PC-9 (cell line): Measurements from ENCODE around the gene BICC1. TPM values are rescaled to one million over a fixed set of nuclear protein-coding genes. Genes with fewer than 3 reads are reported as not detected.

ENCODE experiments used
- BruUV-seq: library from RNA; stranded (reverse); fragments of 400-500 nt; replicated peaks from 2 replicates; lab custom pipeline; 2021; lab: Mats Ljungman, UMichigan
- CTCF ChIA-PET: fragments of 300-600 bp; sonication (Branson Sonifier 250); formaldehyde crosslinking; loops from one replicate; lab custom pipeline; 2022; ENCODE audit warnings: antibody characterized with exemption; lab: Charles Lee
- POLR2A ChIA-PET: fragments of 300-600 bp; sonication (Branson Sonifier 250); formaldehyde crosslinking; loops from one replicate; lab custom pipeline; 2022; ENCODE audit warnings: antibody characterized with exemption; ENCODE audit not compliant: unreplicated experiment; lab: Charles Lee
- DNase-seq, 2 experiments: peaks; one replicate each; pipeline versions ENCODE4 v3.0.0 to v3.0.0-alpha.2; 2015 to 2022; ENCODE audit warnings: mixed read lengths in 1 of 2
- H2AFZ ChIP-seq: fragments of 200-600 bp; sonication (generic); 2 replicates; pipeline ENCODE4 v1.8.1; 2017; ENCODE audit warnings: antibody characterized with exemption
- H3F3A ChIP-seq: fragments of 200-600 bp; sonication (generic); 2 replicates; pipeline ENCODE4 v1.8.1; 2017; ENCODE audit warnings: antibody characterized with exemption, mild to moderate bottlenecking, low read depth; ENCODE audit not compliant: insufficient read depth
- H3K27ac ChIP-seq: fragments of 200-600 bp; sonication (generic); 2 replicates; pipeline ENCODE4 v1.6.1; 2016; ENCODE audit warnings: mixed run types
- H3K27me3 ChIP-seq: fragments of 200-600 bp; sonication (generic); 2 replicates; pipeline ENCODE4 v1.6.1; 2016; ENCODE audit warnings: low read depth, mixed run types; ENCODE audit not compliant: insufficient read depth
- H3K36me3 ChIP-seq: fragments of 200-600 bp; sonication (generic); 2 replicates; pipeline ENCODE4 v1.6.1; 2016; ENCODE audit warnings: low read depth, mixed run types
- H3K4me1 ChIP-seq: fragments of 200-600 bp; sonication (generic); replicated peaks from 2 replicates; pipeline ENCODE4 v1.6.1; 2016; ENCODE audit warnings: mixed run types; ENCODE audit not compliant: insufficient read depth
- H3K4me2 ChIP-seq: fragments of 200-600 bp; sonication (generic); 2 replicates; pipeline ENCODE4 v1.6.1; 2017; ENCODE audit warnings: mixed run types
- H3K4me3 ChIP-seq: fragments of 200-600 bp; sonication (generic); 2 replicates; pipeline ENCODE4 v1.6.1; 2016; ENCODE audit warnings: mixed run types
- H3K79me2 ChIP-seq: fragments of 200-600 bp; sonication (generic); 2 replicates; pipeline ENCODE4 v1.6.1; 2017; ENCODE audit warnings: low read depth, mixed run types
- H3K9me2 ChIP-seq: fragments of 200-600 bp; sonication (generic); 2 replicates; pipeline ENCODE4 v1.8.1; 2017; ENCODE audit warnings: mild to moderate bottlenecking; ENCODE audit not compliant: insufficient read depth
- H3K9me3 ChIP-seq: fragments of 200-600 bp; sonication (generic); 2 replicates; pipeline ENCODE4 v1.8.1; 2016; ENCODE audit warnings: low read depth; ENCODE audit not compliant: insufficient read depth
- H4K20me1 ChIP-seq: fragments of 200-600 bp; sonication (generic); 2 replicates; pipeline ENCODE4 v1.8.1; 2017; ENCODE audit not compliant: insufficient read depth
- CTCF ChIP-seq: fragments of 200-600 bp; sonication (generic); conservative IDR thresholded peaks from 2 replicates; pipeline ENCODE4 v1.6.1; 2017; ENCODE audit warnings: mixed run types, antibody characterized with exemption, mild to moderate bottlenecking, moderate library complexity
- EZH2 ChIP-seq: fragments of 200-600 bp; sonication (generic); IDR thresholded peaks from 2 replicates; pipeline ENCODE4 v1.8.0; 2017; ENCODE audit warnings: antibody characterized with exemption, low read depth
- intact Hi-C: fragments of 100-400 bp; cut with micrococcal nuclease; formaldehyde crosslinking; loops from one replicate; pipeline ENCODE4 v1.10.0; 2022; ENCODE audit not compliant: unreplicated experiment
- total RNA-seq: library from RNA; stranded (reverse); gene quantifications from 2 replicates; pipeline ENCODE4 v1.2.3, GENCODE V29; 2021

Gene BICC1
- total RNA-seq, 1 experiment from 2014 or later: not detected

GRCh38 chr10:58712141-58712540, 199.5 kb downstream of the BICC1 start:
- BruUV-seq: no TSS peak
- Histone ChIP-seq H3K9me3 (peaks cover 3% of the 10 kb centered on the region; the same call in 1 of the 2 replicates), H3K27ac (no peak overlapping the region), H3K36me3 (no peaks in the 10 kb centered on the region), H3K27me3 (no peaks in the 10 kb centered on the region), H3K4me3 (no peak overlapping the region), H3K4me1 (no peaks in the 10 kb centered on the region), H3K4me2 (no peak overlapping the region), H4K20me1 (no peaks in the 10 kb centered on the region), H3F3A (no peaks in the 10 kb centered on the region), H2AFZ (no peak overlapping the region), H3K9me2 (no peaks in the 10 kb centered on the region), H3K79me2 (no peaks in the 10 kb centered on the region)
- intact Hi-C loops: no loop called here
- POLR2A ChIA-PET: no interaction called here
- CTCF ChIA-PET: no interaction called here
- DNase-seq: no peak
- no peak for TF ChIP-seq EZH2
- TF ChIP-seq CTCF: no peak

- Histone ChIP-seq H3K4me1 (no peaks in the 10 kb centered on the region), H3K9me3 (peaks cover 3% of the 10 kb centered on the region; the same call in 1 of the 2 replicates), H3K27ac (no peak overlapping the region), H2AFZ (no peak overlapping the region), H3K9me2 (no peaks in the 10 kb centered on the region), H4K20me1 (no peaks in the 10 kb centered on the region), H3F3A (no peaks in the 10 kb centered on the region), H3K4me2 (no peak overlapping the region), H3K36me3 (no peaks in the 10 kb centered on the region), H3K27me3 (no peaks in the 10 kb centered on the region), H3K79me2 (no peaks in the 10 kb centered on the region), H3K4me3 (no peak overlapping the region)
- DNase-seq: no peak
- POLR2A ChIA-PET: no interaction called here
- CTCF ChIA-PET: no interaction called here
- intact Hi-C loops: no loop called here
- peak; percentile 17; the same call in 1 of the 2 replicates for TF ChIP-seq CTCF
- no peak for TF ChIP-seq EZH2
- BruUV-seq: no TSS peak
Measured at GRCh38 chr10:58712982-58713381, 200.3 kb downstream of the BICC1 start.

- Histone ChIP-seq H3K4me2 (no peak overlapping the region), H4K20me1 (no peaks in the 10 kb centered on the region), H3K79me2 (no peaks in the 10 kb centered on the region), H3K36me3 (no peaks in the 10 kb centered on the region), H3K27me3 (no peaks in the 10 kb centered on the region), H3K9me2 (no peaks in the 10 kb centered on the region), H3F3A (no peaks in the 10 kb centered on the region), H3K4me1 (no peaks in the 10 kb centered on the region), H3K27ac (no peak overlapping the region), H3K9me3 (peaks cover 2% of the 10 kb centered on the region; the same call in 1 of the 2 replicates), H3K4me3 (no peak overlapping the region), H2AFZ (no peak overlapping the region)
- intact Hi-C loops: no loop called here
- no peak for DNase-seq
- ChIA-PET POLR2A (no interaction called here), CTCF (interaction anchor here (0.5 kb wide), 1 partner anchor 31 kb away, joined by 5 read pairs; no protein-coding TSS in a partner anchor)
- no TSS peak for BruUV-seq
- TF ChIP-seq CTCF: no peak
Measured at GRCh38 chr10:58714409-58714808, 201.7 kb downstream of the BICC1 start.
